ENCODE measurements around the gene MR1.

The MR1 gene

GRCh38 chr1:181075766-181076350, 42.1 kb downstream of the MR1 start:
- peaks cover 0 to 7% of the 10 kb centered on the region in 2 donors for H3K9me3 Mint-ChIP-seq
- H3K27me3 Mint-ChIP-seq: peaks cover 21% of the 10 kb centered on the region
- H3K27ac Mint-ChIP-seq: no peak overlapping the region
- no peak for ATAC-seq
- H3K4me1 Mint-ChIP-seq: no peaks in the 10 kb centered on the region
- DNase-seq: no peak
- H3K4me3 Mint-ChIP-seq: no peak overlapping the region

- Mint-ChIP-seq H3K9me3 (peaks cover 0 to 7% of the 10 kb centered on the region in 2 donors), H3K27ac (no peak overlapping the region), H3K27me3 (peaks cover 21% of the 10 kb centered on the region), H3K4me3 (no peak overlapping the region), H3K4me1 (no peaks in the 10 kb centered on the region)
- DNase-seq (no peak), ATAC-seq (no peak)
Measured at GRCh38 chr1:181076852-181077251, 43.1 kb downstream of the MR1 start.

GRCh38 chr1:181077576-181078242, 43.9 kb downstream of the MR1 start:
- H3K4me3 Mint-ChIP-seq: no peak overlapping the region
- H3K9me3 Mint-ChIP-seq: peaks cover 0 to 7% of the 10 kb centered on the region in 2 donors
- no peak overlapping the region for H3K27ac Mint-ChIP-seq
- DNase-seq (no peak), ATAC-seq (no peak)
- no peaks in the 10 kb centered on the region for H3K4me1 Mint-ChIP-seq
- peaks cover 21% of the 10 kb centered on the region for H3K27me3 Mint-ChIP-seq

- DNase-seq: no peak
- no peak for ATAC-seq
- Mint-ChIP-seq H3K27me3 (peaks cover 21% of the 10 kb centered on the region), H3K27ac (no peak overlapping the region), H3K4me1 (peaks cover 5% of the 10 kb centered on the region), H3K4me3 (no peak overlapping the region), H3K9me3 (peaks cover 0 to 7% of the 10 kb centered on the region in 2 donors)
Measured at GRCh38 chr1:181079382-181079781, 45.6 kb downstream of the MR1 start.

GRCh38 chr1:181079920-181080319, 46.1 kb downstream of the MR1 start:
- Mint-ChIP-seq H3K9me3 (peaks cover 0 to 2% of the 10 kb centered on the region in 2 donors), H3K27me3 (peaks cover 16% of the 10 kb centered on the region), H3K4me3 (no peak overlapping the region), H3K4me1 (peaks cover 9% of the 10 kb centered on the region), H3K27ac (no peak overlapping the region)
- ATAC-seq (no peak), DNase-seq (no peak)

- Mint-ChIP-seq H3K27ac (no peak overlapping the region), H3K4me3 (no peak overlapping the region), H3K27me3 (peaks cover 13% of the 10 kb centered on the region), H3K4me1 (peaks cover 14% of the 10 kb centered on the region), H3K9me3 (no peaks in the 10 kb centered on the region)
- DNase-seq (no peak), ATAC-seq (no peak)
Measured at GRCh38 chr1:181080556-181080955, 46.8 kb downstream of the MR1 start.

GRCh38 chr1:181081395-181081794, 47.6 kb downstream of the MR1 start:
- H3K4me3 Mint-ChIP-seq: no peak overlapping the region
- ATAC-seq: no peak
- no peak overlapping the region for H3K27ac Mint-ChIP-seq
- no peaks in the 10 kb centered on the region for H3K9me3 Mint-ChIP-seq
- DNase-seq: no peak
- peaks cover 19% of the 10 kb centered on the region for H3K4me1 Mint-ChIP-seq
- H3K27me3 Mint-ChIP-seq: peaks cover 8% of the 10 kb centered on the region

GRCh38 chr1:181083842-181084605, 50.2 kb downstream of the MR1 start:
- Mint-ChIP-seq H3K9me3 (no peaks in the 10 kb centered on the region), H3K27ac (no peak overlapping the region), H3K4me3 (no peak overlapping the region), H3K27me3 (no peaks in the 10 kb centered on the region), H3K4me1 (peaks cover 39% of the 10 kb centered on the region)
- DNase-seq (peak; percentile 37 to 62), ATAC-seq (peak; percentile 59)

- DNase-seq (no peak), ATAC-seq (no peak)
- no peak overlapping the region for H3K4me3 Mint-ChIP-seq
- no peaks in the 10 kb centered on the region for H3K27me3 Mint-ChIP-seq
- H3K9me3 Mint-ChIP-seq: no peaks in the 10 kb centered on the region
- peaks cover 39% of the 10 kb centered on the region for H3K4me1 Mint-ChIP-seq
- no peak overlapping the region for H3K27ac Mint-ChIP-seq
Measured at GRCh38 chr1:181084606-181084969, 50.8 kb downstream of the MR1 start.

- ATAC-seq: no peak
- Mint-ChIP-seq H3K4me3 (no peak overlapping the region), H3K4me1 (peaks cover 41% of the 10 kb centered on the region), H3K27ac (no peak overlapping the region), H3K27me3 (no peaks in the 10 kb centered on the region), H3K9me3 (no peaks in the 10 kb centered on the region)
- no peak for DNase-seq
Measured at GRCh38 chr1:181086091-181086490, 52.3 kb downstream of the MR1 start.

GRCh38 chr1:181086926-181087325, 53.1 kb downstream of the MR1 start:
- Mint-ChIP-seq H3K27me3 (no peaks in the 10 kb centered on the region), H3K9me3 (no peaks in the 10 kb centered on the region), H3K4me3 (peak overlapping the region; percentile 98), H3K4me1 (peaks cover 49% of the 10 kb centered on the region), H3K27ac (no peak overlapping the region)
- DNase-seq: no peak
- no peak for ATAC-seq

GRCh38 chr1:181087400-181087901, 53.7 kb downstream of the MR1 start:
- peak overlapping the region; percentile 98 for H3K4me3 Mint-ChIP-seq
- H3K4me1 Mint-ChIP-seq: peaks cover 54% of the 10 kb centered on the region
- H3K9me3 Mint-ChIP-seq: no peaks in the 10 kb centered on the region
- H3K27me3 Mint-ChIP-seq: no peaks in the 10 kb centered on the region
- ATAC-seq: no peak
- DNase-seq: peak in 1 of 2 donors; percentile 50
- peak overlapping the region in 1 of 2 donors; percentile 82 for H3K27ac Mint-ChIP-seq

- Mint-ChIP-seq H3K9me3 (no peaks in the 10 kb centered on the region), H3K4me3 (peak within 1 kb of the TSS; percentile 98 to 100), H3K4me1 (peaks cover 63% of the 10 kb centered on the region), H3K27me3 (no peaks in the 10 kb centered on the region), H3K27ac (peak within 1 kb of the TSS; percentile 99 to 100)
- DNase-seq: peak; percentile 97 to 98
- peak; percentile 77 for ATAC-seq
Measured at GRCh38 chr1:181088079-181089016, 54.6 kb downstream of the MR1 start, which contains the start of gene IER5. IER5 (plus strand) TSS chr1:181088700; CDS start chr1:181088903, 203 bp downstream.

GRCh38 chr1:181089017-181089675, 55.4 kb downstream of the MR1 start:
- Mint-ChIP-seq H3K4me3 (peak overlapping the region; percentile 98 to 100), H3K27ac (peak overlapping the region; percentile 99 to 100), H3K4me1 (peaks cover 65% of the 10 kb centered on the region), H3K9me3 (no peaks in the 10 kb centered on the region), H3K27me3 (no peaks in the 10 kb centered on the region)
- ATAC-seq: peak; percentile 29
- DNase-seq: peak; percentile 60 to 66
